T-cell (primary cell): ENCODE data around the gene OSBPL10. TPM values are rescaled to one million over a fixed set of nuclear protein-coding genes. Genes with fewer than 3 reads are reported as not detected.
A peak's percentile ranks its signal among the peaks of the same experiment; 100 is the strongest.

ENCODE experiments used
- ATAC-seq, 4 experiments: fragments of 200-7000 bp in 3 of 4; fragments of 150-1000 bp in 1 of 4; cut with Tn5 transposase; replicated peaks in 1 of 4; 1 replicate in 3 of 4; 2 replicates in 1 of 4; pipeline ENCODE4 v1.10.0; 2021; ENCODE audit warnings: moderate library complexity in 3 of 4, mild to moderate bottlenecking in 2 of 4, moderate number of reproducible peaks in 1 of 4
- CTCF ChIA-PET, 2 donors: fragments of 300-600 bp; sonication (Branson Sonifier 250); formaldehyde crosslinking; loops; one replicate each; lab custom pipeline; 2022; ENCODE audit warnings: antibody characterized with exemption in 2 of 2; lab: Charles Lee
- POLR2A ChIA-PET, 2 donors: fragments of 300-600 bp; sonication (Branson Sonifier 250); formaldehyde crosslinking; loops; one replicate each; lab custom pipeline; 2022; ENCODE audit warnings: antibody characterized with exemption in 2 of 2; lab: Charles Lee
- DNase-seq, 35 experiments: peaks; one replicate each; pipeline versions ENCODE4 v3.0.0 to v3.0.0-alpha.2; 2013 to 2023
- H3K27ac ChIP-seq: one replicate; pipeline ENCODE4 v1.5.1; 2013; ENCODE audit warnings: low read length
- H3K27me3 ChIP-seq, 2 experiments: replicated peaks in 1 of 2; 1 replicate in 1 of 2; 2 replicates in 1 of 2; pipeline versions ENCODE4 v1.6.1 to v1.7.0; 2013; ENCODE audit warnings: low read length in 1 of 2, mixed read lengths in 1 of 2; ENCODE audit not compliant: control insufficient read depth in 2 of 2, insufficient read depth in 2 of 2; ENCODE audit errors: extremely low read depth in 1 of 2
- H3K36me3 ChIP-seq, 2 donors: 1 replicate in 1 of 2; 2 replicates in 1 of 2; pipeline versions ENCODE4 v1.6.1 to v1.7.0; 2013; ENCODE audit warnings: low read length in 1 of 2; ENCODE audit not compliant: control insufficient read depth in 2 of 2, insufficient read depth in 1 of 2; ENCODE audit errors: extremely low read depth in 1 of 2
- H3K4me1 ChIP-seq, 2 experiments: 1 replicate in 1 of 2; 2 replicates in 1 of 2; pipeline versions ENCODE4 v1.6.1 to v1.7.0; 2013; ENCODE audit warnings: low read length in 2 of 2, mixed read lengths in 1 of 2; ENCODE audit not compliant: insufficient read depth in 2 of 2, control insufficient read depth in 1 of 2; ENCODE audit errors: extremely low read depth in 1 of 2
- H3K4me3 ChIP-seq, 2 donors: 1 replicate in 1 of 2; 2 replicates in 1 of 2; pipeline versions ENCODE4 v1.5.1 to v1.7.0; 2013; ENCODE audit warnings: mild to moderate bottlenecking in 2 of 2, low read length in 1 of 2, moderate library complexity in 1 of 2; ENCODE audit not compliant: control insufficient read depth in 1 of 2; ENCODE audit errors: extremely low read depth in 1 of 2
- H3K9me3 ChIP-seq: 2 replicates; pipeline ENCODE4 v1.7.0; 2013
- H3K27ac Mint-ChIP-seq, 2 donors: one replicate each; pipeline ENCODE4 v1.8.0; 2020 to 2021; ENCODE audit warnings: mild to moderate bottlenecking in 2 of 2, mixed read lengths in 2 of 2
- H3K27me3 Mint-ChIP-seq, 2 donors: one replicate each; pipeline ENCODE4 v1.8.0; 2021 to 2022; ENCODE audit warnings: mixed read lengths in 2 of 2
- H3K36me3 Mint-ChIP-seq: one replicate; pipeline ENCODE4 v1.8.0; 2021; ENCODE audit warnings: mixed read lengths
- H3K4me1 Mint-ChIP-seq, 3 donors: one replicate each; pipeline ENCODE4 v1.8.0; 2020 to 2022; ENCODE audit warnings: mixed read lengths in 3 of 3, mild to moderate bottlenecking in 1 of 3
- H3K4me3 Mint-ChIP-seq, 3 donors: one replicate each; pipeline ENCODE4 v1.8.0; 2020 to 2022; ENCODE audit warnings: mild to moderate bottlenecking in 3 of 3, mixed read lengths in 3 of 3, moderate library complexity in 3 of 3
- H3K9me3 Mint-ChIP-seq, 3 donors: one replicate each; pipeline ENCODE4 v1.8.0; 2020 to 2022; ENCODE audit warnings: mixed read lengths in 3 of 3
- WGBS: methylation state at CpG from one replicate; pipeline ENCODE4 v1.1.5; 2013; ENCODE audit warnings: missing lambda C conversion rate; ENCODE audit not compliant: insufficient coverage; 5-methylcytosine and 5-hydroxymethylcytosine counted together
- total RNA-seq, 35 experiments: library from RNA in 6 of 35; stranded (reverse) in 6 of 35; fragments of 120-200 nt in 1 of 35; gene quantifications; one replicate each; pipeline versions ENCODE4 v1.2.1 to v1.2.4 and lab custom pipeline; 2013 to 2026

Gene OSBPL10
- total RNA-seq, 5 donors from 2014 or later (not counting 1 experiment from before 2014, with no cell fraction given) = 0.77 to 10.4 (median 2.1) TPM

DNA sequence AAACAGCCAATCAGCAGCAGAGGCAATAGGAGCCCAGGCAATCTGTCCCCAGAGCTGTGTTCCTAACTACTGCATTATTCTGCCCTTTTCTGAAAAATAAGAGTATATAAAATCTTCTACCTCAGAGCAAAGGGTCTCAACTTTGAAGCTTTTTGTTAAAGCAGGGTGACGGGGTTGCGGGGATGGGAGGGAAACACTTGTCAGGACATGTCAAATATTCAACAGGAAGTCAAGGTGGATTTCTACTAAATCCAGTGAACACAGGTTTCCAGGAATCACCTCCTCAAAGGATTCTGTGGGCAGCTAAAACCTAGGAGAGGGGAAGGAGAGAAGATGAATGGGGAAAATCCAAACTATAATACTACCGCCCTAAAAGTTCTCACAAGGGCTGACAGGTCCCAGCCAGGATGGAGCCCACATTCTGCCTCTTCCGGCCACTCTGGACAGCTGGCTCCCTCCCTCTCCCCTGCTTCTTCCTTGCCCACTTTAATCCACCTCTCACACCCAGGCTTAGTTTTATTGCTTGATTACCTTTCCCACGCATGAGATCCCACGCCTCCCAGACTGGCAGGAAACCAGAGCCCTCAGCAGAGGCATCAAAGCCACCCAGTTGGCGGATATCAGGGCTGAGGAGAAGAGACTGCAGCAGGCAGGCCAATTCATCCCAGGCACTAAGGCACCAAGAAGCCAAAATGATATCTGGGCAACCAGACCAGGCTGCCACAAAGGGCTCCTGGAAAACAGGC lies 77.2 kb downstream of the OSBPL10 start:
- DNase-seq (no peak), ATAC-seq (peak in 1 of 4 experiments; percentile 38)
- H3K27me3 ChIP-seq = no peaks in the 10 kb centered on the region
- no peak overlapping the region for H3K4me3 ChIP-seq
- no peaks in the 10 kb centered on the region for H3K27me3 Mint-ChIP-seq
- no peak overlapping the region for H3K27ac Mint-ChIP-seq
- H3K4me1 ChIP-seq = peaks cover 0 to 2% of the 10 kb centered on the region in 2 experiments
- H3K4me3 Mint-ChIP-seq = no peak overlapping the region
- ChIA-PET POLR2A (no interaction called here), CTCF (interaction anchor here in 1 of 2 donors (0.7 kb wide), 1 partner anchor 351 kb away, joined by 4 read pairs; no protein-coding TSS in a partner anchor)
- H3K36me3 ChIP-seq = no peaks in the 10 kb centered on the region
- H3K9me3 Mint-ChIP-seq = no peaks in the 10 kb centered on the region
- WGBS = 49% methylated on average over 4 of the region's 7 CpGs
- no peaks in the 10 kb centered on the region for H3K36me3 Mint-ChIP-seq
- no peak overlapping the region for H3K27ac ChIP-seq
- no peaks in the 10 kb centered on the region for H3K9me3 ChIP-seq
- H3K4me1 Mint-ChIP-seq = peaks cover 0 to 32% (median 18%) of the 10 kb centered on the region in 3 donors

DNA sequence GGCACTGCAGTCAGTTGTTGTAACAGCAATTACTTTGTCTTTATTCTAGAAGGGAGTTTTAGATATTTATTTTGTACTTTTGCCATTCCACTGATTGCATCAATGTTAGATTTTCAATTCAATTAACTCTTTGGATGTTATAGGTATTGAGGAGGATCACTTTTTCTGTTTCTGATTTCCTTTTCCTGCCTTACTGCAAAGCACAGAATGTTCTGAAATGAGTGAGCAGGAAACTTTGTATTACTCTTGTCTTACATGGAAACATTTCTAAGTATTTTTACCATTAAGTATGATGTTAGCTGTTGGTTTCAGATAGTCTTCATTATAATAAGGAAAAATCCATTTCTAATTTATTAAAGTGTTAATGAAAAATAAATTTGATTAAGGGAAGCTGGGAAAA lies 80.5 kb downstream of the OSBPL10 start:
- no peaks in the 10 kb centered on the region for H3K36me3 Mint-ChIP-seq
- H3K4me3 Mint-ChIP-seq = no peak overlapping the region
- no peaks in the 10 kb centered on the region for H3K9me3 Mint-ChIP-seq
- H3K9me3 ChIP-seq = no peaks in the 10 kb centered on the region
- H3K27me3 ChIP-seq = peaks cover 0 to 3% of the 10 kb centered on the region in 2 experiments
- no peak overlapping the region for H3K27ac ChIP-seq
- peaks cover 0 to 25% (median 18%) of the 10 kb centered on the region in 3 donors for H3K4me1 Mint-ChIP-seq
- ChIA-PET CTCF (no interaction called here), POLR2A (interaction anchor here in 1 of 2 donors (0.5 kb wide), 1 partner anchor 44 kb away, joined by 4 read pairs; no protein-coding TSS in a partner anchor)
- H3K27ac Mint-ChIP-seq = no peak overlapping the region
- DNase-seq (no peak), ATAC-seq (no peak)
- peaks cover 0 to 2% of the 10 kb centered on the region in 2 experiments for H3K4me1 ChIP-seq
- no peaks in the 10 kb centered on the region for H3K36me3 ChIP-seq
- no peak overlapping the region for H3K4me3 ChIP-seq
- no peaks in the 10 kb centered on the region for H3K27me3 Mint-ChIP-seq

DNA sequence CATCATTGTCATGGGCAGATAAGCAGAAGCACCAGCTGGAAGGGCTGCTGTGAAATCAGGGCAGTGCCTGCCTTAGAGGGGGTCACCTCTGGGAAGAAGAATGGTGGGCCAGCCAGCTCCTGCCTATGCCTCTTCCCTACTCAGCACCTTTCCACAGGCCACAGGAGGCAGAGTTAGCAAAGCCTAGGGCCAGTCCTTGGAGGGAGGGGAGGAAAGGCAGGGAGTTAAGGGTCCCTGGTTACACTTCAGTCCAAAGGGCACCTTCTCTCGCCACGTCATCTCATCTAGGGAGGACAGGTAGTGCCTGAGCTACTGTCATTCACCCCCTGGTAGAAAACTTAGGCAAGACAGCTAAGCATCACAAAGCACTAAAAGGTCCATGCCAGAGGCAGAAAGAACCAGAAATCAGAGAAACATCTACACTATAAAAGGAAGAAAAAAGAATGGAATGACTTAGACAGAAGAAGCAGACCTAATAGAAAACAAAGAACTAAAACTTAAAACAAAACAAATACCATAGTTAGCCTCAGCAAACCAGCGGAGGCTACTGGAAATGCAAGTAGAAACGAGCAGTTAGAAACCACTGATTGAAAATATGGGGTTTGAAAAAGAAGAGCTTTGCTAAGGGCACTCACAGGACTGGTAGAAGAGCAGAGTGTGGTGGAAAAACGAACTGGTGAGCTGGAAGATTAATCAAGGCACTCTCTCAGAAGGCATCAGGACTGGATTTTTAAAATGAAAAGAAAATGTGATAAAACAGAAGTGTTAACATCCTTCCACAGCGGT lies 84.2 kb downstream of the OSBPL10 start:
- H3K4me1 ChIP-seq = no peaks in the 10 kb centered on the region
- Mint-ChIP-seq H3K36me3 (no peaks in the 10 kb centered on the region), H3K9me3 (no peaks in the 10 kb centered on the region), H3K4me1 (peaks cover 0 to 9% (median 6%) of the 10 kb centered on the region in 3 donors), H3K27ac (peak overlapping the region in 1 of 2 donors; percentile 3), H3K4me3 (no peak overlapping the region), H3K27me3 (peaks cover 0 to 6% of the 10 kb centered on the region in 2 donors)
- no peak overlapping the region for H3K4me3 ChIP-seq
- peaks cover 0 to 6% of the 10 kb centered on the region in 2 experiments for H3K27me3 ChIP-seq
- H3K36me3 ChIP-seq = no peaks in the 10 kb centered on the region
- no peaks in the 10 kb centered on the region for H3K9me3 ChIP-seq
- 72% methylated on average over 5 of the region's 6 CpGs for WGBS
- no peak overlapping the region for H3K27ac ChIP-seq
- ChIA-PET POLR2A (no interaction called here), CTCF (no interaction called here)
- ATAC-seq = no peak
- DNase-seq = no peak

DNA sequence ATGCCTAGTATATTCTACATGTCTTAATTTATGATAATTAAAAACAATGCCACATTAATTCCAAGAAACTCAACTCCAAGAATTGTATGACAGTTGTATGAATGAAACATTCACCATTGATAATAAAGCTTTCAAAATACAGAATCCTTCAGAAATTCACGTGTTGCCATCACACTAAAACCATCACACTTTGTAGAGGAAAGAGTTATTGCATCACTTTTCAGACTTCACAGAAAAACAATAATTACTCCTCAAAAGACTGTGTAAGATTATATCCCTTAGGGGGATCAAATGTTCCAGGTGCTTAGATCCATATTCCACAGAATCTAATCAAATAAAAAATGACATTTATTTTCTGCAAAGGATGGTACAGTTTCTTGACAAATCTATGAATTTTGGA lies 85.0 kb downstream of the OSBPL10 start:
- H3K4me1 Mint-ChIP-seq = peaks cover 0 to 5% (median 0%) of the 10 kb centered on the region in 3 donors
- Histone ChIP-seq H3K4me3 (no peak overlapping the region), H3K4me1 (no peaks in the 10 kb centered on the region), H3K27ac (no peak overlapping the region), H3K36me3 (no peaks in the 10 kb centered on the region), H3K9me3 (no peaks in the 10 kb centered on the region), H3K27me3 (peaks cover 0 to 6% of the 10 kb centered on the region in 2 experiments)
- POLR2A ChIA-PET = no interaction called here
- no peak for ATAC-seq
- no peak overlapping the region for H3K27ac Mint-ChIP-seq
- WGBS = no CpG with 5 or more reads among the region's 1 CpG
- peaks cover 0 to 6% of the 10 kb centered on the region in 2 donors for H3K27me3 Mint-ChIP-seq
- no peaks in the 10 kb centered on the region for H3K9me3 Mint-ChIP-seq
- H3K36me3 Mint-ChIP-seq = no peaks in the 10 kb centered on the region
- no peak overlapping the region for H3K4me3 Mint-ChIP-seq
- CTCF ChIA-PET = no interaction called here
- no peak for DNase-seq

DNA sequence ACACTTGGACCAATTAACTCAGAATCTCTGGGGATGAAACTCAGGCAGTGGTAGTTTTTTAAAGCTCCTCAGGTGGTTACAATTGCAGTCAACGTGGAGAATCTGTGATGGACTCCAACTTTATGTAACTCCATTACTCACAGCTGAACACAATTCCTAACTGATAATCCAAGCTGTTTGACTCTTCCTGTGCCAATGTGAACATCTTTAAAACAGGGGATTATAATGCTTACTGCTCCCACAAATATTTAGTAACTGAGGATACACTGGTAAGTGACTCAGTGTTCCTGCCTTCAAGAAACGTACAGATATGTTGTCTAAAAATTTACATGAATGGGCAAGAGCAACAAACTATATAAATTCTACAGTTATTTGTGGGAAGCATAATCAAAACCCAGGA lies 85.6 kb downstream of the OSBPL10 start:
- Histone ChIP-seq H3K36me3 (no peaks in the 10 kb centered on the region), H3K4me3 (no peak overlapping the region), H3K9me3 (no peaks in the 10 kb centered on the region), H3K27ac (no peak overlapping the region), H3K4me1 (no peaks in the 10 kb centered on the region), H3K27me3 (peaks cover 0 to 6% of the 10 kb centered on the region in 2 experiments)
- no peak overlapping the region for H3K4me3 Mint-ChIP-seq
- no CpG with 5 or more reads among the region's 2 CpGs for WGBS
- DNase-seq = no peak
- CTCF ChIA-PET = no interaction called here
- POLR2A ChIA-PET = interaction anchor here in 1 of 2 donors (0.5 kb wide), 1 partner anchor 31 kb away, joined by 6 read pairs; no protein-coding TSS in a partner anchor
- H3K4me1 Mint-ChIP-seq = peaks cover 0 to 7% (median 0%) of the 10 kb centered on the region in 3 donors
- no peaks in the 10 kb centered on the region for H3K9me3 Mint-ChIP-seq
- H3K36me3 Mint-ChIP-seq = no peaks in the 10 kb centered on the region
- H3K27me3 Mint-ChIP-seq = peaks cover 0 to 6% of the 10 kb centered on the region in 2 donors
- no peak for ATAC-seq
- no peak overlapping the region for H3K27ac Mint-ChIP-seq

DNA sequence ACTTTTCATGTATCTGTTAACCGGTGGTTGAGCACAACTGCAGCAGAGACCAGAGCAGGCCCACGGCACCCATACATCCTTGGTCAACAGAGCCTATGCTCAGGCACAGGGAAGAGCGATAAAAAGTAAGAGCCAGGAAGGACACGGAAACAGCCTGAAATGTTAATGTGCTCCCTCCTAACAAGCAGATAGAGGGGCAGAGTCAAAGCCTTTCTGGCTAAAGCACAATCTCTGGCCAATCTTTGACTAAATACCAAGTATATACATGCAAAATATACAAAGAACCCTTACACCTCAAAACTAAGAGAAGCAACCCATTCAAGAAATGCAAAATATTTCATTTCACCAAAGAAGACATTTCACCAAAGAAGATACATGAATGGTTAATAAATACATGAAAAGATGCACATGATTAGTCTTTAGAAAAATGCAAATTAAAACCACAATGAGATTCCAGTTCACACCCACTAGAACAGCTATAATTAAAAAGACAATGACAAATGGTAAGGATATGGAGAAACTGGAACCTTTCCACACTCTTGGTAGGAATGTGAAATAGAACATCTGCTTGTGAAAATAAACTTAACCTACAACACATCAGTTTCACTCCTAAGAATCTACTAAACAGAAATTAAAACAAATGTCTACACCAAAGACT lies 88.0 kb downstream of the OSBPL10 start:
- Mint-ChIP-seq H3K9me3 (no peaks in the 10 kb centered on the region), H3K27me3 (peaks cover 3 to 6% of the 10 kb centered on the region in 2 donors), H3K27ac (no peak overlapping the region), H3K4me1 (peaks cover 0 to 4% (median 0%) of the 10 kb centered on the region in 3 donors), H3K36me3 (no peaks in the 10 kb centered on the region), H3K4me3 (no peak overlapping the region)
- WGBS = 91% methylated on average over 4 of the region's 4 CpGs
- no peaks in the 10 kb centered on the region for H3K9me3 ChIP-seq
- no peaks in the 10 kb centered on the region for H3K36me3 ChIP-seq
- H3K27ac ChIP-seq = no peak overlapping the region
- no peak overlapping the region for H3K4me3 ChIP-seq
- DNase-seq = no peak
- CTCF ChIA-PET = no interaction called here
- H3K4me1 ChIP-seq = no peaks in the 10 kb centered on the region
- H3K27me3 ChIP-seq = peaks cover 0 to 6% of the 10 kb centered on the region in 2 experiments
- POLR2A ChIA-PET = no interaction called here
- no peak for ATAC-seq
